HepG2 (cell line): ENCODE data around the gene ZNF853.

Experiments used
- ATF1 ChIP-seq: IDR thresholded peaks from 2 replicates; pipeline ENCODE4 v1.6.1; 2016; ENCODE audit warnings: mild to moderate bottlenecking, control low read depth
- FIP1L1 ChIP-seq: fragments of 200-400 bp; formaldehyde crosslinking; IDR thresholded peaks from 2 replicates; pipeline ENCODE4 v1.6.1; 2018; ENCODE audit warnings: low read depth, mild to moderate bottlenecking, low read length, moderate library complexity, borderline replicate concordance; ENCODE audit not compliant: insufficient read depth
- JUN ChIP-seq: sonication (generic); formaldehyde crosslinking; IDR thresholded peaks from 2 replicates; pipeline ENCODE4 v1.4.0; 2020; ENCODE audit warnings: mild to moderate bottlenecking, missing genetic modification reagents
- TF ChIP-seq, protein P1 (sequence below): sonication (generic); formaldehyde crosslinking; IDR thresholded peaks from 2 replicates; pipeline ENCODE4 v1.5.0; 2020; ENCODE audit warnings: mild to moderate bottlenecking, missing genetic modification reagents, moderate library complexity
- TF ChIP-seq, protein P2 (sequence below): sonication (generic); formaldehyde crosslinking; IDR thresholded peaks from 2 replicates; pipeline ENCODE4 v1.4.0; 2020; ENCODE audit warnings: missing genetic modification reagents, borderline replicate concordance
- TF ChIP-seq, protein P3 (sequence below), 2 experiments: sonication (generic) in 1 of 2; formaldehyde crosslinking in 1 of 2; IDR thresholded peaks; 2 replicates each; pipeline versions ENCODE4 v1.5.1 to v1.6.1; 2011 to 2020; ENCODE audit warnings: borderline replicate concordance in 1 of 2, low read depth in 1 of 2, low read length in 1 of 2, mild to moderate bottlenecking in 1 of 2, missing genetic modification reagents in 1 of 2, moderate library complexity in 1 of 2
- TF ChIP-seq, protein P4 (sequence below): sonication (generic); formaldehyde crosslinking; IDR thresholded peaks from 2 replicates; pipeline ENCODE4 v1.4.0; 2020; ENCODE audit warnings: missing genetic modification reagents
- TF ChIP-seq, protein P5 (sequence below), 2 experiments: fragments of 450-650 bp in 1 of 2; sonication (generic) in 1 of 2; formaldehyde crosslinking; IDR thresholded peaks; 2 replicates each; pipeline versions ENCODE4 v1.5.0 to v1.8.0; 2020 to 2022; ENCODE audit warnings: mild to moderate bottlenecking in 1 of 2, missing genetic modification reagents in 1 of 2
- TF ChIP-seq, protein P6 (sequence below): sonication (generic); formaldehyde crosslinking; IDR thresholded peaks from 2 replicates; pipeline ENCODE4 v1.4.0; 2020; ENCODE audit warnings: missing genetic modification reagents

DNA sequence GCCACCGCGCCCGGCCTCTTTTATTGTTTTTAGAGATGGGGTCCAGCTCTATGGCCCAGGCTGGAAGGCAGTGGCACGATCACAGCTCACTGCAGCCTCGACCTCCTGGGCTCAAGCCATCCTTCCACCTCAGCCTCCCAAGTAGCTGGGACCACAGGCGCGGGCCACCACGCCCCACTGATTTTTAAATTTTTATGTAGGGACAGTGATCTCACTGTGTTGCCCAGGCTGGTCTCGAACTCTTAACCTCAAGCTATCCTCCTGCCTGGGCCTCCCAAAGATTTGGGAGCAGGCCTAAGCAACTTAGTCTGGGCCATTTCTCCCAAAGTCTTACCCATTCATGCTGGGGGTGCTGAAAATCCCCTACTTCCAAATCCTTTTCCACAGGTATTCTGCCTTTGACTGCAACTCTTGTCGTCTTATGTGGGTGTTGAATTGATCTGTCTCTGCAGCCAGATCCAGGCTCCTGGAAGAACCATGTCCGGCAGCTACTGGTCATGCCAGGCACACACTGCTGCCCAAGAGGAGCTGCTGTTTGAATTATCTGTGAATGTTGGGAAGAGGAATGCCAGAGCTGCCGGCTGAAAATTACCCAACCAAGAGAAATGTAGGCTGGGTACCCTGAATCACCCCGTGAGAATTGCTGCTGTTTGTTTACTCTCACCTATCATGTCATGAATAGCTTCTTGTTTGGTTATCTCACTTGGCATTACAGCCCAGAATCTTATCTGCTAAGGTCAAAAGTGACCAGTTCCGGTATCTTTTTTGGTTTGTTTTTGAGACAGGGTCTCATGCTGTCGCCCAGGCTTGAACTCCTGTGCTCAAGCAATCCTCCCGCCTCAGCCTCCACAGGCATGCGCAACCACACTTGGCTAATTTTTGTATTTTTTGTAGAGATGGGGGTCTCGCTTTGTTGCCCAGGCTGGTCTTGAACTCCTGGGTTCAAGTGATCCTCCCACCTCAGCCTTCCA lies 37.0 kb upstream of the ZNF853 start:
- TF ChIP-seq, protein P1, sequence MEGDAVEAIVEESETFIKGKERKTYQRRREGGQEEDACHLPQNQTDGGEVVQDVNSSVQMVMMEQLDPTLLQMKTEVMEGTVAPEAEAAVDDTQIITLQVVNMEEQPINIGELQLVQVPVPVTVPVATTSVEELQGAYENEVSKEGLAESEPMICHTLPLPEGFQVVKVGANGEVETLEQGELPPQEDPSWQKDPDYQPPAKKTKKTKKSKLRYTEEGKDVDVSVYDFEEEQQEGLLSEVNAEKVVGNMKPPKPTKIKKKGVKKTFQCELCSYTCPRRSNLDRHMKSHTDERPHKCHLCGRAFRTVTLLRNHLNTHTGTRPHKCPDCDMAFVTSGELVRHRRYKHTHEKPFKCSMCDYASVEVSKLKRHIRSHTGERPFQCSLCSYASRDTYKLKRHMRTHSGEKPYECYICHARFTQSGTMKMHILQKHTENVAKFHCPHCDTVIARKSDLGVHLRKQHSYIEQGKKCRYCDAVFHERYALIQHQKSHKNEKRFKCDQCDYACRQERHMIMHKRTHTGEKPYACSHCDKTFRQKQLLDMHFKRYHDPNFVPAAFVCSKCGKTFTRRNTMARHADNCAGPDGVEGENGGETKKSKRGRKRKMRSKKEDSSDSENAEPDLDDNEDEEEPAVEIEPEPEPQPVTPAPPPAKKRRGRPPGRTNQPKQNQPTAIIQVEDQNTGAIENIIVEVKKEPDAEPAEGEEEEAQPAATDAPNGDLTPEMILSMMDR (CRISPR knock-in tag), result no peak
- no peak for TF ChIP-seq JUN (CRISPR knock-in tag)
- TF ChIP-seq, protein P2, sequence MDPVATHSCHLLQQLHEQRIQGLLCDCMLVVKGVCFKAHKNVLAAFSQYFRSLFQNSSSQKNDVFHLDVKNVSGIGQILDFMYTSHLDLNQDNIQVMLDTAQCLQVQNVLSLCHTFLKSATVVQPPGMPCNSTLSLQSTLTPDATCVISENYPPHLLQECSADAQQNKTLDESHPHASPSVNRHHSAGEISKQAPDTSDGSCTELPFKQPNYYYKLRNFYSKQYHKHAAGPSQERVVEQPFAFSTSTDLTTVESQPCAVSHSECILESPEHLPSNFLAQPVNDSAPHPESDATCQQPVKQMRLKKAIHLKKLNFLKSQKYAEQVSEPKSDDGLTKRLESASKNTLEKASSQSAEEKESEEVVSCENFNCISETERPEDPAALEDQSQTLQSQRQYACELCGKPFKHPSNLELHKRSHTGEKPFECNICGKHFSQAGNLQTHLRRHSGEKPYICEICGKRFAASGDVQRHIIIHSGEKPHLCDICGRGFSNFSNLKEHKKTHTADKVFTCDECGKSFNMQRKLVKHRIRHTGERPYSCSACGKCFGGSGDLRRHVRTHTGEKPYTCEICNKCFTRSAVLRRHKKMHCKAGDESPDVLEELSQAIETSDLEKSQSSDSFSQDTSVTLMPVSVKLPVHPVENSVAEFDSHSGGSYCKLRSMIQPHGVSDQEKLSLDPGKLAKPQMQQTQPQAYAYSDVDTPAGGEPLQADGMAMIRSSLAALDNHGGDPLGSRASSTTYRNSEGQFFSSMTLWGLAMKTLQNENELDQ (CRISPR knock-in tag), result no peak
- no peak for TF ChIP-seq FIP1L1
- peak; percentile 60 for TF ChIP-seq ATF1 (CRISPR knock-in tag)
- TF ChIP-seq, protein P3, sequence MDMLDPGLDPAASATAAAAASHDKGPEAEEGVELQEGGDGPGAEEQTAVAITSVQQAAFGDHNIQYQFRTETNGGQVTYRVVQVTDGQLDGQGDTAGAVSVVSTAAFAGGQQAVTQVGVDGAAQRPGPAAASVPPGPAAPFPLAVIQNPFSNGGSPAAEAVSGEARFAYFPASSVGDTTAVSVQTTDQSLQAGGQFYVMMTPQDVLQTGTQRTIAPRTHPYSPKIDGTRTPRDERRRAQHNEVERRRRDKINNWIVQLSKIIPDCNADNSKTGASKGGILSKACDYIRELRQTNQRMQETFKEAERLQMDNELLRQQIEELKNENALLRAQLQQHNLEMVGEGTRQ (IDR thresholded peaks at IDR 0.05; ENCODE audit: low read depth, low read length), result no peak
- TF ChIP-seq, protein P3 (CRISPR knock-in tag; IDR thresholded peaks at IDR 0.05; ENCODE audit: borderline replicate concordance), result no peak
- TF ChIP-seq, protein P4, sequence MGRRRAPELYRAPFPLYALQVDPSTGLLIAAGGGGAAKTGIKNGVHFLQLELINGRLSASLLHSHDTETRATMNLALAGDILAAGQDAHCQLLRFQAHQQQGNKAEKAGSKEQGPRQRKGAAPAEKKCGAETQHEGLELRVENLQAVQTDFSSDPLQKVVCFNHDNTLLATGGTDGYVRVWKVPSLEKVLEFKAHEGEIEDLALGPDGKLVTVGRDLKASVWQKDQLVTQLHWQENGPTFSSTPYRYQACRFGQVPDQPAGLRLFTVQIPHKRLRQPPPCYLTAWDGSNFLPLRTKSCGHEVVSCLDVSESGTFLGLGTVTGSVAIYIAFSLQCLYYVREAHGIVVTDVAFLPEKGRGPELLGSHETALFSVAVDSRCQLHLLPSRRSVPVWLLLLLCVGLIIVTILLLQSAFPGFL (CRISPR knock-in tag), result no peak
- TF ChIP-seq, protein P5, sequence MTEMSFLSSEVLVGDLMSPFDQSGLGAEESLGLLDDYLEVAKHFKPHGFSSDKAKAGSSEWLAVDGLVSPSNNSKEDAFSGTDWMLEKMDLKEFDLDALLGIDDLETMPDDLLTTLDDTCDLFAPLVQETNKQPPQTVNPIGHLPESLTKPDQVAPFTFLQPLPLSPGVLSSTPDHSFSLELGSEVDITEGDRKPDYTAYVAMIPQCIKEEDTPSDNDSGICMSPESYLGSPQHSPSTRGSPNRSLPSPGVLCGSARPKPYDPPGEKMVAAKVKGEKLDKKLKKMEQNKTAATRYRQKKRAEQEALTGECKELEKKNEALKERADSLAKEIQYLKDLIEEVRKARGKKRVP (CRISPR knock-in tag; IDR thresholded peaks at IDR 0.05), result peak in 1 of 2 experiments; percentile 63; a peak in 1 of 4 replicates
- TF ChIP-seq, protein P6, sequence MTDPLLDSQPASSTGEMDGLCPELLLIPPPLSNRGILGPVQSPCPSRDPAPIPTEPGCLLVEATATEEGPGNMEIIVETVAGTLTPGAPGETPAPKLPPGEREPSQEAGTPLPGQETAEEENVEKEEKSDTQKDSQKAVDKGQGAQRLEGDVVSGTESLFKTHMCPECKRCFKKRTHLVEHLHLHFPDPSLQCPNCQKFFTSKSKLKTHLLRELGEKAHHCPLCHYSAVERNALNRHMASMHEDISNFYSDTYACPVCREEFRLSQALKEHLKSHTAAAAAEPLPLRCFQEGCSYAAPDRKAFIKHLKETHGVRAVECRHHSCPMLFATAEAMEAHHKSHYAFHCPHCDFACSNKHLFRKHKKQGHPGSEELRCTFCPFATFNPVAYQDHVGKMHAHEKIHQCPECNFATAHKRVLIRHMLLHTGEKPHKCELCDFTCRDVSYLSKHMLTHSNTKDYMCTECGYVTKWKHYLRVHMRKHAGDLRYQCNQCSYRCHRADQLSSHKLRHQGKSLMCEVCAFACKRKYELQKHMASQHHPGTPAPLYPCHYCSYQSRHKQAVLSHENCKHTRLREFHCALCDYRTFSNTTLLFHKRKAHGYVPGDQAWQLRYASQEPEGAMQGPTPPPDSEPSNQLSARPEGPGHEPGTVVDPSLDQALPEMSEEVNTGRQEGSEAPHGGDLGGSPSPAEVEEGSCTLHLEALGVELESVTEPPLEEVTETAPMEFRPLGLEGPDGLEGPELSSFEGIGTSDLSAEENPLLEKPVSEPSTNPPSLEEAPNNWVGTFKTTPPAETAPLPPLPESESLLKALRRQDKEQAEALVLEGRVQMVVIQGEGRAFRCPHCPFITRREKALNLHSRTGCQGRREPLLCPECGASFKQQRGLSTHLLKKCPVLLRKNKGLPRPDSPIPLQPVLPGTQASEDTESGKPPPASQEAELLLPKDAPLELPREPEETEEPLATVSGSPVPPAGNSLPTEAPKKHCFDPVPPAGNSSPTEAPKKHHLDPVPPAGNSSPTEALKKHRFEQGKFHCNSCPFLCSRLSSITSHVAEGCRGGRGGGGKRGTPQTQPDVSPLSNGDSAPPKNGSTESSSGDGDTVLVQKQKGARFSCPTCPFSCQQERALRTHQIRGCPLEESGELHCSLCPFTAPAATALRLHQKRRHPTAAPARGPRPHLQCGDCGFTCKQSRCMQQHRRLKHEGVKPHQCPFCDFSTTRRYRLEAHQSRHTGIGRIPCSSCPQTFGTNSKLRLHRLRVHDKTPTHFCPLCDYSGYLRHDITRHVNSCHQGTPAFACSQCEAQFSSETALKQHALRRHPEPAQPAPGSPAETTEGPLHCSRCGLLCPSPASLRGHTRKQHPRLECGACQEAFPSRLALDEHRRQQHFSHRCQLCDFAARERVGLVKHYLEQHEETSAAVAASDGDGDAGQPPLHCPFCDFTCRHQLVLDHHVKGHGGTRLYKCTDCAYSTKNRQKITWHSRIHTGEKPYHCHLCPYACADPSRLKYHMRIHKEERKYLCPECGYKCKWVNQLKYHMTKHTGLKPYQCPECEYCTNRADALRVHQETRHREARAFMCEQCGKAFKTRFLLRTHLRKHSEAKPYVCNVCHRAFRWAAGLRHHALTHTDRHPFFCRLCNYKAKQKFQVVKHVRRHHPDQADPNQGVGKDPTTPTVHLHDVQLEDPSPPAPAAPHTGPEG (CRISPR knock-in tag), result no peak; the same call in 1 of the 2 replicates
